GM12878 (cell line): ENCODE measurements around the gene LSM3. TPM values are rescaled to one million over a fixed set of nuclear protein-coding genes. Genes with fewer than 3 reads are reported as not detected.

Experiments used
- ATAC-seq: fragments of 200-7000 bp; cut with Tn5 transposase; 3 replicates; pipeline ENCODE4 v1.9.1; 2020; ENCODE audit warnings: mild to moderate bottlenecking, moderate library complexity
- BruUV-seq: library from RNA; stranded (reverse); fragments of 400-500 nt; replicated peaks from 2 replicates; lab custom pipeline; 2021; lab: Mats Ljungman, UMichigan
- CTCF ChIA-PET: fragments of 300-600 bp; sonication (Branson Sonifier 250); formaldehyde crosslinking; extraction: SDS; loops from one replicate; lab custom pipeline; 2021; ENCODE audit warnings: inconsistent platforms; lab: Yijun Ruan, JAX
- POLR2A ChIA-PET: fragments of 350-600 bp; formaldehyde crosslinking; extraction: SDS; loops from one replicate; lab custom pipeline; 2021; ENCODE audit warnings: inconsistent platforms; lab: Charles Lee
- RAD21 ChIA-PET: fragments of 300-600 bp; sonication (Branson Sonifier 250); formaldehyde crosslinking; loops from one replicate; lab custom pipeline; 2023; ENCODE audit warnings: antibody characterized with exemption; ENCODE audit not compliant: unreplicated experiment; lab: Charles Lee
- SMC1A ChIA-PET: fragments of 300-600 bp; sonication (Branson Sonifier 250); formaldehyde crosslinking; loops from one replicate; lab custom pipeline; 2023; ENCODE audit not compliant: unreplicated experiment, uncharacterized antibody; lab: Charles Lee
- DNase-seq: peaks from one replicate; pipeline ENCODE4 v3.0.0-alpha.2; 2011; ENCODE audit warnings: low read depth, low spot score
- FAIRE-seq: peaks from 3 replicates; lab custom pipeline; 2011; peaks lifted over from hg19 to GRCh38; lab: Jason Lieb, UNC
- H2AFZ ChIP-seq: 2 replicates; pipeline ENCODE4 v1.6.0; 2011; ENCODE audit warnings: low read depth, low read length, control low read depth; ENCODE audit not compliant: control insufficient read depth
- H3K27ac ChIP-seq: 2 replicates; pipeline ENCODE4 v1.5.1; 2011; ENCODE audit warnings: control low read depth; ENCODE audit not compliant: control insufficient read depth, insufficient read depth
- H3K27me3 ChIP-seq, 2 experiments: replicated peaks in 1 of 2; 2 replicates each; pipeline versions ENCODE4 v1.6.0 to v1.6.1; 2011; ENCODE audit warnings: low read length in 1 of 2; ENCODE audit not compliant: control insufficient read depth in 2 of 2, insufficient read depth in 2 of 2
- H3K36me3 ChIP-seq, 2 experiments: 2 replicates each; pipeline ENCODE4 v1.5.1; 2011; ENCODE audit warnings: low read length in 1 of 2; ENCODE audit not compliant: control insufficient read depth in 2 of 2, insufficient read depth in 2 of 2
- H3K4me1 ChIP-seq: 2 replicates; pipeline ENCODE4 v1.6.1; 2011; ENCODE audit warnings: mild to moderate bottlenecking, low read length, moderate library complexity, mixed read lengths; ENCODE audit not compliant: control insufficient read depth, insufficient read depth
- H3K4me2 ChIP-seq: 2 replicates; pipeline ENCODE4 v1.6.0; 2011; ENCODE audit warnings: control low read depth; ENCODE audit not compliant: control insufficient read depth, insufficient read depth
- H3K4me3 ChIP-seq: fragments of 200-600 bp; sonication (generic); 2 replicates; pipeline ENCODE4 v1.5.1; 2016
- H3K79me2 ChIP-seq: 2 replicates; pipeline ENCODE4 v1.6.0; 2011; ENCODE audit warnings: low read length; ENCODE audit not compliant: control insufficient read depth, insufficient read depth
- H3K9ac ChIP-seq: 2 replicates; pipeline ENCODE4 v1.8.0; 2011; ENCODE audit warnings: low read length, control low read depth, mixed read lengths; ENCODE audit not compliant: control insufficient read depth, insufficient read depth
- H3K9me3 ChIP-seq: replicated peaks from 3 replicates; pipeline ENCODE4 v1.5.1; 2011; ENCODE audit warnings: mild to moderate bottlenecking, low read length; ENCODE audit not compliant: control insufficient read depth, insufficient read depth
- H4K20me1 ChIP-seq: 2 replicates; pipeline ENCODE4 v1.6.0; 2011; ENCODE audit not compliant: control insufficient read depth, insufficient read depth
- KLF5 ChIP-seq: fragments of 450-650 bp; IDR thresholded peaks from 2 replicates; pipeline ENCODE4 v1.6.1; 2014; ENCODE audit warnings: mild to moderate bottlenecking; ENCODE audit not compliant: partially characterized antibody
- MAX ChIP-seq: IDR thresholded peaks from 2 replicates; pipeline ENCODE4 v1.6.1; 2012; ENCODE audit warnings: low read depth, low read length, improper control_type of control experiment
- NR2C2 ChIP-seq: IDR thresholded peaks from 2 replicates; pipeline ENCODE4 v1.6.1; 2011; ENCODE audit warnings: borderline replicate concordance, low read depth; ENCODE audit not compliant: control insufficient read depth, insufficient read length
- PBX3 ChIP-seq: IDR thresholded peaks from 2 replicates; pipeline ENCODE4 v1.6.1; 2011; ENCODE audit warnings: mild to moderate bottlenecking, low read depth, low read length, moderate library complexity; ENCODE audit not compliant: insufficient replicate concordance
- REST ChIP-seq: IDR thresholded peaks from 2 replicates; pipeline ENCODE4 v1.6.1; 2012; ENCODE audit warnings: mild to moderate bottlenecking, low read depth, low read length
- ZBTB33 ChIP-seq: fragments of 450-650 bp; IDR thresholded peaks from 2 replicates; pipeline ENCODE4 v1.6.1; 2017; ENCODE audit warnings: mild to moderate bottlenecking
- WGBS: methylation state at CpG from one replicate; pipeline ENCODE4 v1.1.6; 2016; ENCODE audit warnings: low lambda C conversion rate; ENCODE audit not compliant: insufficient replicate concordance, insufficient coverage; ENCODE audit errors: missing lambda C conversion rate; 5-methylcytosine and 5-hydroxymethylcytosine counted together
- in situ Hi-C: fragments of 300-500 bp; cut with MboI; formaldehyde crosslinking; loops from 9 replicates; pipeline ENCODE4 v1.14.3; 2018; ENCODE audit warnings: mixed read lengths
- intact Hi-C: fragments of 100-400 bp; cut with micrococcal nuclease; formaldehyde crosslinking; loops from one replicate; pipeline ENCODE4 v1.14.2; 2022; ENCODE audit not compliant: unreplicated experiment
- polyA plus RNA-seq, 11 experiments: library from polyadenylated mRNA; depleted of rRNA in 4 of 11; unstranded in 6 of 11; stranded (reverse) in 5 of 11; fragments of >200 nt; fragmentation: Nextera tagmentation in 4 of 11; fragmentation: Illumina TruSeq in 1 of 11; extraction: Ambion mirVana in 4 of 11; extraction: Trizol in 1 of 11; gene quantifications; 1 replicate in 1 of 11; 2 replicates in 10 of 11; pipeline versions ENCODE4 v1.2.1 to v1.2.3, GENCODE V29; 2011 to 2016; ENCODE audit warnings: inconsistent platforms in 2 of 11, missing spikeins in 2 of 11, low read depth in 1 of 11
- total RNA-seq, 4 experiments: library from RNA; depleted of rRNA in 3 of 4; stranded (reverse); fragments of >200 nt in 3 of 4; fragmentation: Illumina TruSeq in 1 of 4; extraction: Trizol in 1 of 4; gene quantifications; 2 replicates each; pipeline versions ENCODE4 v1.2.1 to v1.2.3, GENCODE V29; 2013 to 2021

Gene LSM3
- total and polyA plus RNA-seq, 10 of the 15 experiments (the other 5 are each of a cell fraction or from before 2014, with no cell fraction given): 15.5 to 111 (median 29.1) TPM

- TF ChIP-seq NR2C2: no peak
- TF ChIP-seq REST: no peak
- TF ChIP-seq MAX: no peak
- TF ChIP-seq, all 136 proteins: peak for 0
Measured at GRCh38 chr3:14183015-14183577, 4.5 kb downstream of the LSM3 start (continued).

- H3K9ac ChIP-seq: no peak overlapping the region
- no peaks in the 10 kb centered on the region; the same call in 1 of the 2 replicates for H3K4me1 ChIP-seq
- no peaks in the 10 kb centered on the region for H4K20me1 ChIP-seq
- POLR2A ChIA-PET: no interaction called here
- in situ Hi-C loops (no loop called here), intact Hi-C loops (no loop called here)
- no peak overlapping the region for H3K4me2 ChIP-seq
- H3K27me3 ChIP-seq: no peaks in the 10 kb centered on the region
- H3K27ac ChIP-seq: no peak overlapping the region
- no peak for DNase-seq
- no peak overlapping the region for H3K4me3 ChIP-seq
- TF ChIP-seq ZBTB33 (no peak), PBX3 (no peak), KLF5 (no peak)
- H2AFZ ChIP-seq: no peak overlapping the region
- CTCF ChIA-PET: interaction anchor here (2.1 to 5.2 kb wide), 2 partner anchors 17 to 42 kb away, joined by 4 to 28 read pairs; no protein-coding TSS in a partner anchor
- H3K9me3 ChIP-seq: no peaks in the 10 kb centered on the region
- H3K79me2 ChIP-seq: peaks cover 9% of the 10 kb centered on the region
- no TSS peak for BruUV-seq
- ATAC-seq: no peak
- 95% methylated on average over 5 of the region's 5 CpGs for WGBS
- peaks cover 4 to 7% of the 10 kb centered on the region in 2 experiments for H3K36me3 ChIP-seq
- SMC1A ChIA-PET: no interaction called here
- no peak for FAIRE-seq
- RAD21 ChIA-PET: no interaction called here
Measured at GRCh38 chr3:14186854-14187458, 8.3 kb downstream of the LSM3 start.
